H1 (cell line): ENCODE measurements around the gene CXCR1.

Source experiments
- ASH2L ChIP-seq: fragments of 200-600, 300-600 bp; sonication (generic); IDR thresholded peaks from one replicate; pipeline ENCODE4 v1.7.1; 2017; ENCODE audit warnings: low read length
- CTCF ChIP-seq, 3 experiments: IDR thresholded peaks; 1 replicate in 2 of 3; 2 replicates in 1 of 3; pipeline versions ENCODE4 v1.5.1 to v1.6.1; 2011; ENCODE audit warnings: low read length in 3 of 3, mild to moderate bottlenecking in 3 of 3, inconsistent platforms in 2 of 3, low read depth in 1 of 3, moderate library complexity in 1 of 3; ENCODE audit not compliant: insufficient read depth in 1 of 3; ENCODE audit errors: control extremely low read depth in 1 of 3
- HDAC2 ChIP-seq, 2 experiments: fragments of 300-600 bp in 1 of 2; sonication (generic) in 1 of 2; IDR thresholded peaks; 2 replicates each; pipeline ENCODE4 v1.6.1; 2011 to 2012; ENCODE audit warnings: low read depth in 2 of 2, low read length in 2 of 2, mild to moderate bottlenecking in 2 of 2, moderate library complexity in 2 of 2, borderline replicate concordance in 1 of 2, inconsistent platforms in 1 of 2
- JUN ChIP-seq: IDR thresholded peaks from 2 replicates; pipeline ENCODE4 v1.6.1; 2011; ENCODE audit warnings: low read depth, mild to moderate bottlenecking, improper control_type of control experiment, low read length
- KDM1A ChIP-seq: fragments of 200-600, 300-600 bp; sonication (generic); IDR thresholded peaks from 2 replicates; pipeline ENCODE4 v1.7.1; 2016; ENCODE audit warnings: mild to moderate bottlenecking, low read length, borderline replicate concordance
- KDM5A ChIP-seq: fragments of 200-600 bp; IDR thresholded peaks from 2 replicates; pipeline ENCODE4 v1.7.1; 2012; ENCODE audit warnings: mild to moderate bottlenecking, low read length, inconsistent platforms, mixed read lengths
- POLR2A ChIP-seq, 2 experiments: IDR thresholded peaks; 1 replicate in 1 of 2; 2 replicates in 1 of 2; pipeline ENCODE4 v1.6.1; 2011; ENCODE audit warnings: low read depth in 2 of 2, low read length in 2 of 2, mild to moderate bottlenecking in 2 of 2; ENCODE audit errors: control extremely low read depth in 1 of 2
- TF ChIP-seq, protein P1 (sequence below): IDR thresholded peaks from 2 replicates; pipeline ENCODE4 v1.6.1; 2011; ENCODE audit warnings: low read length, improper control_type of control experiment

DNA sequence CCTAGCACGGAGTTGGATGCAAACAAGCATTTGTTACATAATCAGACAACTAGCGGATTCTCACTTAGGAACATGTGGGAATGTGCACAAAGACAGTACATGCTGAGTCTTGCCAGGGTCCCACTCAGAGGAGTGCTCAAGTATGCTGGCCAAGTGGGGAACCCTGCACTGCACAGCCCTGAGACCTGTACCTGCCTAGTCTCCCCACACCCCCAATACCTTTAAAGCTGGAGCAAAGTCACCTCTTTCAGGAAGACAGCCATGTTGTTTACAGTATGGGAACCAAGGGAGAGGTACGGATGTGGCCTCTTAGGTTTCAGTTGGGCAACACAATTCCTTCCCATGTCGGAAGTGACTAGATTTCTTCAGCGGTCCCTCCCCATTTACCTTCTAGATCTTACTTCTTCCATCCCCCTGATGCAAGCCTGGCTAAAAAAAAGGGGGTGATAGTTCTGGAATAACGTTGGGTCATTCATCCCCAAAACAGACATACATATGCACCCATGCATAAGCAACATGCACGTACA is 10.7 kb downstream of the CXCR1 start:
- no peak for TF ChIP-seq CTCF (IDR thresholded peaks at IDR 0.05; ENCODE audit: control extremely low read depth in 1 of 3, insufficient read depth in 1 of 3, low read depth in 1 of 3, low read length in 3 of 3)
- TF ChIP-seq POLR2A (IDR thresholded peaks at IDR 0.05; ENCODE audit: control extremely low read depth in 1 of 2, low read depth in 2 of 2, low read length in 2 of 2) = no peak
- TF ChIP-seq JUN = no peak
- TF ChIP-seq HDAC2 (IDR thresholded peaks at IDR 0.05; ENCODE audit: borderline replicate concordance in 1 of 2, low read depth in 2 of 2, low read length in 2 of 2) = no peak
- no peak for TF ChIP-seq KDM5A
- TF ChIP-seq, protein P1, sequence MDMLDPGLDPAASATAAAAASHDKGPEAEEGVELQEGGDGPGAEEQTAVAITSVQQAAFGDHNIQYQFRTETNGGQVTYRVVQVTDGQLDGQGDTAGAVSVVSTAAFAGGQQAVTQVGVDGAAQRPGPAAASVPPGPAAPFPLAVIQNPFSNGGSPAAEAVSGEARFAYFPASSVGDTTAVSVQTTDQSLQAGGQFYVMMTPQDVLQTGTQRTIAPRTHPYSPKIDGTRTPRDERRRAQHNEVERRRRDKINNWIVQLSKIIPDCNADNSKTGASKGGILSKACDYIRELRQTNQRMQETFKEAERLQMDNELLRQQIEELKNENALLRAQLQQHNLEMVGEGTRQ = no peak
- TF ChIP-seq KDM1A = no peak
- no peak for TF ChIP-seq ASH2L
